Naive thymus-derived CD4-positive, alpha-beta T cell (primary cell): Measurements from ENCODE around the gene ACOX3. TPM values are rescaled to one million over a fixed set of nuclear protein-coding genes. Genes with fewer than 3 reads are reported as not detected.

Experiments
- ATAC-seq: fragments of 150-1000 bp; cut with Tn5 transposase; 2 replicates; pipeline ENCODE4 v1.10.0; 2021; ENCODE audit warnings: mild to moderate bottlenecking, moderate library complexity
- CTCF ChIA-PET: fragments of 350-600 bp; sonication (Branson Sonifier 250); formaldehyde crosslinking; loops from one replicate; lab custom pipeline; 2021; ENCODE audit warnings: antibody characterized with exemption; lab: Charles Lee
- POLR2A ChIA-PET: fragments of 350-600 bp; sonication (Branson Sonifier 250); formaldehyde crosslinking; loops from one replicate; lab custom pipeline; 2021; ENCODE audit warnings: antibody characterized with exemption, inconsistent platforms; lab: Charles Lee
- DNase-seq, 9 donors: peaks; one replicate each; pipeline versions ENCODE4 v3.0.0 to v3.0.0-alpha.2; 2020 to 2022; ENCODE audit warnings: mixed read lengths in 1 of 9
- H3K27ac ChIP-seq: one replicate; pipeline ENCODE4 v1.7.0; 2013; ENCODE audit warnings: mild to moderate bottlenecking, low read depth, low read length, moderate library complexity
- H3K27me3 ChIP-seq, 2 donors: one replicate each; pipeline ENCODE4 v1.7.0; 2013; ENCODE audit warnings: low read length in 2 of 2, mild to moderate bottlenecking in 2 of 2, moderate library complexity in 2 of 2; ENCODE audit not compliant: control insufficient read depth in 2 of 2, insufficient read depth in 2 of 2
- H3K36me3 ChIP-seq, 3 experiments: 1 replicate in 2 of 3; 2 replicates in 1 of 3; pipeline ENCODE4 v1.7.0; 2013; ENCODE audit warnings: low read length in 3 of 3, mild to moderate bottlenecking in 3 of 3, moderate library complexity in 1 of 3; ENCODE audit not compliant: insufficient read depth in 3 of 3, control insufficient read depth in 2 of 3
- H3K4me1 ChIP-seq, 2 donors: one replicate each; pipeline ENCODE4 v1.7.0; 2013; ENCODE audit warnings: low read length in 2 of 2, mild to moderate bottlenecking in 2 of 2, moderate library complexity in 1 of 2; ENCODE audit not compliant: control insufficient read depth in 2 of 2, insufficient read depth in 2 of 2
- H3K4me3 ChIP-seq: 2 replicates; pipeline ENCODE4 v1.7.0; 2013; ENCODE audit warnings: mild to moderate bottlenecking, low read length
- H3K9me3 ChIP-seq, 3 experiments: 1 replicate in 2 of 3; 2 replicates in 1 of 3; pipeline ENCODE4 v1.7.0; 2013; ENCODE audit warnings: low read length in 3 of 3; ENCODE audit not compliant: control insufficient read depth in 2 of 3
- H3K27ac Mint-ChIP-seq, 9 donors: one replicate each; pipeline ENCODE4 v1.8.0; 2020 to 2022; ENCODE audit warnings: mixed read lengths in 9 of 9, mild to moderate bottlenecking in 8 of 9, moderate library complexity in 5 of 9, inconsistent platforms in 2 of 9
- H3K27me3 Mint-ChIP-seq, 5 donors: one replicate each; pipeline ENCODE4 v1.8.0; 2021 to 2022; ENCODE audit warnings: mixed read lengths in 5 of 5, mild to moderate bottlenecking in 1 of 5
- H3K36me3 Mint-ChIP-seq, 5 donors: one replicate each; pipeline ENCODE4 v1.8.0; 2020 to 2022; ENCODE audit warnings: mixed read lengths in 5 of 5, mild to moderate bottlenecking in 3 of 5, inconsistent platforms in 1 of 5
- H3K4me1 Mint-ChIP-seq, 7 donors: one replicate each; pipeline ENCODE4 v1.8.0; 2020 to 2022; ENCODE audit warnings: mixed read lengths in 7 of 7, mild to moderate bottlenecking in 3 of 7, inconsistent platforms in 1 of 7
- H3K4me3 Mint-ChIP-seq, 10 donors: one replicate each; pipeline ENCODE4 v1.8.0; 2020 to 2022; ENCODE audit warnings: mild to moderate bottlenecking in 10 of 10, mixed read lengths in 10 of 10, moderate library complexity in 6 of 10, inconsistent platforms in 2 of 10
- H3K9me3 Mint-ChIP-seq, 11 donors: one replicate each; pipeline ENCODE4 v1.8.0; 2020 to 2022; ENCODE audit warnings: mixed read lengths in 11 of 11, mild to moderate bottlenecking in 4 of 11, inconsistent platforms in 1 of 11, moderate library complexity in 1 of 11
- intact Hi-C, 2 donors: fragments of 100-400 bp; cut with micrococcal nuclease; formaldehyde crosslinking; loops; one replicate each; pipeline ENCODE4 v1.15.1; 2023
- polyA plus RNA-seq, 2 donors: library from polyadenylated mRNA; unstranded; fragments of 300-500 nt; fragmentation: Illumina TruSeq; gene quantifications; one replicate each; pipeline ENCODE4 v1.2.3, GENCODE V29; 2021
- total RNA-seq, 6 experiments: library from RNA in 5 of 6; stranded (reverse) in 5 of 6; gene quantifications; 1 replicate in 5 of 6; 2 replicates in 1 of 6; pipeline ENCODE4 v1.2.3 and lab custom pipeline; 2021 to 2026

Gene ACOX3
- total and polyA plus RNA-seq, 7 experiments from 2014 or later = 10.9 to 20.5 (median 16.1) TPM

DNA sequence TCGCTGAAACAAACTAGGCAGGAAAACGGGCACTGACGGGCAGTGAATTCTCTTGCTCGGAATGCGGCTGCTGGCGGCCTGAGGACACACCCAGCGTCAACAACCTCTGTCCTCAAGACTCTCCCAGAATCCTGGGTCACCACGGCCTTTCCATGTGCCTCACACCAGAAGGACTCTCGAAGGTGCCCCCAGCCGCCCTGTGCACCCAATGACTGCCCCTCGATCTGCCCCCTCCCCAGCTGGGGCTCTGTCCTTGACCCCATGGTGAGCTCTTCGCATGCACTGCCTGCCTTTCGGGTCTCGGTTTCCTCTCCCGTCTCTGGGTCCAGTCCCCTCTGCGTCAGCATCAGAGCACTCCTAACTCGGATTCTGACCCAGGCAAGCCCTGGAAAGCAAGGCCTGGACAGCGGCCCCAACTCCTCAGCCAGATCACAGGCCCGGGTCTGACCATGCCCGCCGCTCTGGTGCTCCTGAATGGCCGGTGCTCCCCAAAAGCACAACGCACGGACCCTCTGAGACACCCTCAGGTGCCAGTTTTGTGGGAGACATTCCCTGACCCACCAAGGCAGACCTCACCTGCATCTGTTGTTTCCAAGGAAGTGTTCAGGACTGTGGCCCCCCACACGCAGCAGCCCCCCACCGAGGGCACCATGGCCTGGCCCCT lies 56.0 kb downstream of the ACOX3 start:
- intact Hi-C loops = no loop called here
- H3K4me3 ChIP-seq = no peak overlapping the region
- CTCF ChIA-PET = no interaction called here
- peaks cover 0 to 37% (median 0%) of the 10 kb centered on the region in 3 experiments for H3K36me3 ChIP-seq
- H3K4me1 Mint-ChIP-seq = peaks cover 0 to 3% (median 0%) of the 10 kb centered on the region in 7 donors
- H3K27me3 ChIP-seq = no peaks in the 10 kb centered on the region
- H3K4me1 ChIP-seq = no peaks in the 10 kb centered on the region
- POLR2A ChIA-PET = no interaction called here
- H3K27ac ChIP-seq = no peak overlapping the region
- H3K4me3 Mint-ChIP-seq = no peak overlapping the region
- no peak for DNase-seq
- H3K27me3 Mint-ChIP-seq = no peaks in the 10 kb centered on the region
- no peak overlapping the region for H3K27ac Mint-ChIP-seq
- no peaks in the 10 kb centered on the region for H3K9me3 Mint-ChIP-seq
- H3K9me3 ChIP-seq = no peaks in the 10 kb centered on the region
- ATAC-seq = no peak
- peaks cover 0 to 36% (median 4%) of the 10 kb centered on the region in 5 donors for H3K36me3 Mint-ChIP-seq

DNA sequence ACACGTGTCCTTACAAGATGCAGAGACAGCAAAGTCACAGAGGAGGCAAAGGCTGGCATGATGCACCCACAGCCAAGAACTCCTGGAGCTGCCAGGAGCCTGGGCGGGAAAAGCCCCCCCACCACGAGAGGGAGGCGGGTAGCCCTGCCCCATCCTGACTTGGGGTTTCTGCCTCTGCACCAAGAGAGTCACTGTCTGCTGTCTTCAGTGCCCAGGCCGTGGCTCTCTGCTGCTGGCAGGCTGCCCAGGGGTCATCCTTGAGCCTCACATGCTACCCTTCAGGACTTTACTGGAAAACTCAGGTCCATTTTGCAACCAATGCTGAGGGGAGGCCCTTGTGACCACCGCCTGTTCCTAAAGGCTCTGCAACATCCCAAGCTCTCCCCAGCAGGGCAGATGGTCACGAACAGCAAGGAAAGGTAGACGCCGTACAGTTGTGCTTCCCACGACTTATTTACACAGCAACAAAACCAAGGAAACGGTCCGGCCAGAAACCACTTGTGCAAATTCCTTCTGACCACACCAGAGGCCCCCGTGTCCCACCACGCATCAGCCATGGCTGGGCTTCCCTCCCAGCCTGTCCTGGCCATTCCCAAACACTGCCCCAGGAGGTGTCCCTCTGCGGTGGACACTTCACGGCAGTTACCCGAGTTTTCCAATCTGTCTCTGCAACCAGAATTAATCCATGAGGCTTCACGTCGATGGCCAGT lies 56.9 kb downstream of the ACOX3 start:
- H3K4me1 ChIP-seq = no peaks in the 10 kb centered on the region
- intact Hi-C loops = no loop called here
- H3K36me3 ChIP-seq = peaks cover 0 to 28% (median 0%) of the 10 kb centered on the region in 3 experiments
- Mint-ChIP-seq H3K4me3 (no peak overlapping the region), H3K9me3 (no peaks in the 10 kb centered on the region), H3K27ac (no peak overlapping the region), H3K4me1 (peaks cover 0 to 3% (median 0%) of the 10 kb centered on the region in 7 donors), H3K36me3 (peaks cover 0 to 36% (median 4%) of the 10 kb centered on the region in 5 donors), H3K27me3 (no peaks in the 10 kb centered on the region)
- ChIA-PET CTCF (no interaction called here), POLR2A (no interaction called here)
- H3K27me3 ChIP-seq = no peaks in the 10 kb centered on the region
- DNase-seq = no peak
- no peak for ATAC-seq
- no peaks in the 10 kb centered on the region for H3K9me3 ChIP-seq
- no peak overlapping the region for H3K4me3 ChIP-seq
- H3K27ac ChIP-seq = no peak overlapping the region

DNA sequence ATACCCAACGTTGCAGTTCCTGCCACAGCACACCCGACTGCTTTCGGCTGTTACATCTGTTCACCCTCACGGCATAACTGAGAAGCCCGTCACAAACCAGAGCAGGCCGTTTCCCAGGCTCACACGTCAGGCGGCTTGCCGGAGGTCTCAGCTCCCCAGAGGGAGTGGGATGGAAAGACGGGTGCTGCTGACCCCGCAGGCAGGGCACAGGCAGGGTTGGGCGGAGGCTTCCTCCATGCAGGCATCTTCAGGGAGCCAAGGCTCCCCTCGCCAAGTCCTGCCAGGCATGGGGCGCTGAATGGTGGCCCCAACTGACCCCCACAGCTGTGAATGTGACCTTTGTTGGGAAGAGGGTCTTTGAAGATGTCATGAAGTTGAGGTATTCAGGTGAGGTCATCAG lies 57.5 kb downstream of the ACOX3 start:
- Mint-ChIP-seq H3K27me3 (no peaks in the 10 kb centered on the region), H3K9me3 (no peaks in the 10 kb centered on the region), H3K4me3 (no peak overlapping the region), H3K4me1 (peaks cover 0 to 3% (median 0%) of the 10 kb centered on the region in 7 donors), H3K27ac (no peak overlapping the region), H3K36me3 (peaks cover 0 to 34% (median 4%) of the 10 kb centered on the region in 5 donors)
- Histone ChIP-seq H3K4me3 (no peak overlapping the region), H3K27me3 (no peaks in the 10 kb centered on the region), H3K4me1 (no peaks in the 10 kb centered on the region), H3K27ac (no peak overlapping the region), H3K36me3 (peaks cover 0 to 25% (median 0%) of the 10 kb centered on the region in 3 experiments), H3K9me3 (no peaks in the 10 kb centered on the region)
- ChIA-PET POLR2A (no interaction called here), CTCF (no interaction called here)
- ATAC-seq (no peak), DNase-seq (no peak)
- intact Hi-C loops = no loop called here

DNA sequence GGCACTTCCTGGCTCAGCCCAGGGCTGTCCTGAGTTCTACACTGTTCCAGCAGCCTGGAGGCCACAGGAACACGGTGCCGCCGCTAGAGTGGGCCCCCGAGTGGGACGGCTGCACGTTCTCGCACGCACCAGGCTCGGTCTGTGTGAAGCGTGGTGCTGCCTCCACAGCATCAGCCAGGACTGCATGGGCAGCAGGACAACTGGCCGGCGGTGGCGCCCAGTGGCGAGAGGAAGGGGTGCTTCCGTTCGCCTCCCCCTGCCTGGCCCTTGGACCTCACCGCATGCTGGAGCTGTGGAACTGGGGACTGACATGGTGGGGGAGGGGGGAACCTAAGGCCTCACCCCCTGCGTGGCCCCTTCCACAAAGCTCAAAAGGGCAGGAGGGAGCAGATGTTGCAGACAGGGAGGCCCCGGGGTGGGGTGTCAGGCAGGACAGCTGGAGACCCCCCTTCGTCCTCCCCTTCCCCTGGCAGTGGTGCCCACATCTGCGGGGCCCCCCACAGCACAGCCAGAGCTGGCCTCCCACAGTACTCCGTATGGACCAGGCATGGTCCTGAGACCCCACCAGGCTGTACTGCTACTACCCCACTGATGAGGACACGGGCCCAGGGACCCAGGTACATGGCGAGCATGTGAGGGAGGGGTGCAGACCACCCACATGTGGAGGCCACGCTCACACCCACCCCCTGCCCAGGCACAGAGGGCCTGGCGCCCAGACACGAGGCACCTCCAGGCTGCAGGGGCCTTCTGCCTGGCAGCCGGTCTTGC lies 58.5 kb downstream of the ACOX3 start:
- no peak overlapping the region for H3K4me3 Mint-ChIP-seq
- H3K4me1 Mint-ChIP-seq = peaks cover 0 to 3% (median 0%) of the 10 kb centered on the region in 7 donors
- no peak for ATAC-seq
- H3K9me3 Mint-ChIP-seq = no peaks in the 10 kb centered on the region
- no peaks in the 10 kb centered on the region for H3K9me3 ChIP-seq
- no peak overlapping the region for H3K27ac ChIP-seq
- H3K27me3 Mint-ChIP-seq = no peaks in the 10 kb centered on the region
- intact Hi-C loops = no loop called here
- H3K27ac Mint-ChIP-seq = no peak overlapping the region
- no peak overlapping the region for H3K4me3 ChIP-seq
- H3K27me3 ChIP-seq = no peaks in the 10 kb centered on the region
- DNase-seq = no peak
- POLR2A ChIA-PET = no interaction called here
- H3K36me3 Mint-ChIP-seq = peaks cover 0 to 30% (median 4%) of the 10 kb centered on the region in 5 donors
- CTCF ChIA-PET = no interaction called here
- H3K4me1 ChIP-seq = no peaks in the 10 kb centered on the region
- peaks cover 0 to 19% (median 0%) of the 10 kb centered on the region in 3 experiments for H3K36me3 ChIP-seq

DNA sequence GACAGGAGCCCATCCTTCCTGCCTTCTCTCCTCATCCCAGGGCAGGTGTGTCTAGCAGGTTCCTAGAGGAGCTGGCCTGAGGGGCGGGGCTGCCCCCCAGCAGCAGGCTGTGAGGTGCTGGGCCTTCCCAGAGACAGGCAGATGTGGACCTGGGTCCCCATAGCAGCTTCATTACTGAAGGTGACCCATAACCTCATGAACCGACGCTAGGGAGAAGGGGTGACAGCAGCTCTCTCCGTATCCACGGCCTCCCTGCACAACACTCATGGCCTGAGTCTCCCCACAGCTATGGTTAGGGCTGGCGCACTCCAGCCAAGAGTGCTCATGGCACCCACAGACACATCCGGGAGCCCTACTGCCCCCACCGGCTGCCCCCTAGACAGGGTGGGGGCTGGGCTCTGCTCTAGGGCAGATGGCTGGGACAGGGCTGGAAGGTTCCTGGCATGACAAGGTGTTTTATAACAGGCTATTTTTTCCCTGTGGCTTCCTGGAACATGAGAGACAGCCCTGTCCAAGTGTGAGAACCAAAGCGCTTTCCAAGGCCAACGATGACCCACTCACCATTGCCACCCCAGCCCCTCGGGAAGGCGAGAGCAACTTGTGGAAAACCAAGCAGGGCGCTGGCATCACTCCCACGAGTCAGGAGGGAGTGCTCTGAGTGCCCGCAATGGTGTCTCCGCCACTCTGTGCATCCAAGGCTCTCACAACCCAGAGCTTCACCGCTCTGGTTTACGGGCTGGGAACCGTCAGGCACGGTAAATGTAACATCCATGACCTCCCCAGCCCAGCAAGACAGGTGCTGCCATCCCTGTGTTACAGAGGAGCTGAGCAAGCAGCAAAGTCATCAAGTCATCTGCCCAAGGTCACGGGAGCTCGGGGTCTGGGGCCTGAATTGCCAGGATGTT lies 59.8 kb downstream of the ACOX3 start:
- Mint-ChIP-seq H3K4me1 (peaks cover 0 to 3% (median 0%) of the 10 kb centered on the region in 7 donors), H3K27ac (no peak overlapping the region), H3K9me3 (no peaks in the 10 kb centered on the region), H3K27me3 (no peaks in the 10 kb centered on the region), H3K4me3 (no peak overlapping the region), H3K36me3 (peaks cover 0 to 24% (median 4%) of the 10 kb centered on the region in 5 donors)
- Histone ChIP-seq H3K27me3 (no peaks in the 10 kb centered on the region), H3K27ac (no peak overlapping the region), H3K36me3 (peaks cover 0 to 12% (median 0%) of the 10 kb centered on the region in 3 experiments), H3K4me1 (no peaks in the 10 kb centered on the region), H3K4me3 (no peak overlapping the region), H3K9me3 (no peaks in the 10 kb centered on the region)
- CTCF ChIA-PET = no interaction called here
- intact Hi-C loops = no loop called here
- ATAC-seq = no peak
- DNase-seq = no peak
- POLR2A ChIA-PET = no interaction called here

DNA sequence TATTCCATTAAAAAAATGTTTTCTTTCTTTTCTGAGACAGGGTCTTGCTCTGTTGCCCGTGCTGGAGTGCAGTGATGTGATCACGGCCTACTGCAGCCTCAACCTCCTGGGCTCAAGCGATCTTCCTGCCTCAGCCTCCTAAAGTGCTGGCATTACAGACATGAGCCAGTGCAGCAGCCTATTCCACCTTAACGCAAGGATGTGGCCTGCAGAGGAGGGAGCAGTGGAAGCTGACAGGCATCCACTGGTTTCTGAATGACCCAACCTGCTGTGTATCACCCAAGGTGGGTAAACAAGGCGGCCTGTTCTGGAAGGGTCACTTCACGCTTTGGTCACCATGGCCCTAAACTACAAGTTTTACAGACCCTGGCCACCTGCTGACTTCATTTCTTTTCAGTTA lies 60.8 kb downstream of the ACOX3 start:
- intact Hi-C loops = no loop called here
- Mint-ChIP-seq H3K36me3 (peaks cover 0 to 19% (median 0%) of the 10 kb centered on the region in 5 donors), H3K9me3 (peaks cover 0 to 2% (median 0%) of the 10 kb centered on the region in 11 donors), H3K27me3 (no peaks in the 10 kb centered on the region), H3K27ac (no peak overlapping the region), H3K4me3 (no peak overlapping the region), H3K4me1 (no peaks in the 10 kb centered on the region)
- POLR2A ChIA-PET = no interaction called here
- Histone ChIP-seq H3K4me3 (no peak overlapping the region), H3K36me3 (peaks cover 0 to 12% (median 0%) of the 10 kb centered on the region in 3 experiments), H3K9me3 (no peaks in the 10 kb centered on the region), H3K27me3 (no peaks in the 10 kb centered on the region), H3K27ac (no peak overlapping the region), H3K4me1 (no peaks in the 10 kb centered on the region)
- CTCF ChIA-PET = no interaction called here
- ATAC-seq (no peak), DNase-seq (no peak)
